ENCODE results near the gene ADARB2. TPM values are rescaled to one million over a fixed set of nuclear protein-coding genes. Genes with fewer than 3 reads are reported as not detected.
A peak's percentile ranks its signal among the peaks of the same experiment; 100 is the strongest.

The ADARB2 gene
- total and polyA plus RNA-seq, 2 experiments from 2014 or later: 2.0 to 5.0 TPM

DNA sequence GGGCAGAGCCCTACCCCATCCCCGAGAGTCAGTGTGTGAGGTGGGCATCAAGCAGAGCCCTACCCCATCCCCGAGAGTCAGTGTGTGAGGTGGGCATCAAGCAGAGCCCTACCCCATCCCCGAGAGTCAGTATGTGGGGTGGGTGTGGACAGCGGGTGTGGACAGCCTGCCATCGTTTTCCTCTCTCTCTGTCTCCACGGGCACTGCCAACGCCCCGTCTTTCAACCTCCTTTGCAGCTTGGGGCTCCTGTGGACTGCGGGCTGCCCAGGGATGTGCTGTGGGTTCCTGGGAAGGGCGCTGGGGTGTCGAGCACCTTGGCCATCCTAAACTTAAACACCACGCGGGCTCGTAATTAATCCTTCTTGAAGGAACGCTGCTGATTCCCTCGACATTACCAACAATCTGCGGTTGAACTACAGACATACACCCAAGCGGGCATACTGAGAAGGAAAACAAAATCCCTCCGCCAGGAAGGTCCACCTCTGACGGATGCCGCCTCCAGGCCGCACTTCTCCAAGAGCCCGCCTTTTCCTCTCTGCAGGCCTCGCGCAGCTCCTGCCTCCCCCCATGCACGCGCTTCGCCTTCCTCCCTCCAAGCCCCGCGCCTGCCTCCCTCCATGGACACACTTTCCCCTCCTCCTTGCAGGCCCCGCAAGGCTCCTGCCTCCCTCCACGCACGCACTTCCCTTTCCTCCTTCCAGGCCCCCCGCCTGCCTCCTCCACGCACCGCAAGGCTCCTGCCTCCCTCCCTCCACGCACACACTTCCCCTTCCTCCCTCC, 65.1 kb downstream of the ADARB2 start:
- no peaks in the 10 kb centered on the region; the same call in 1 of the 2 replicates for H3K4me1 ChIP-seq (ENCODE audit: insufficient read depth)
- peak; percentile 59 for ATAC-seq
- no peak overlapping the region for H3K4me3 Mint-ChIP-seq

More for the DNA sequence above, 65.1 kb downstream of the ADARB2 start:
- Histone ChIP-seq H3F3A (replicated peaks; ENCODE audit: low read depth) (no peaks in the 10 kb centered on the region), H3K36me3 (ENCODE audit: insufficient read depth) (no peaks in the 10 kb centered on the region), H3K27me3 (ENCODE audit: insufficient read depth) (no peaks in the 10 kb centered on the region), H3K27ac (ENCODE audit: low read depth) (no peak overlapping the region), H3K4me2 (no peak overlapping the region), H3K79me2 (replicated peaks; ENCODE audit: insufficient read depth) (no peaks in the 10 kb centered on the region), H3K9me2 (ENCODE audit: insufficient read depth) (no peaks in the 10 kb centered on the region), H4K20me1 (replicated peaks; ENCODE audit: insufficient read depth) (no peaks in the 10 kb centered on the region), H3K4me3 (no peak overlapping the region), H2AFZ (no peak overlapping the region)
- no peaks in the 10 kb centered on the region for H3K36me3 Mint-ChIP-seq (ENCODE audit: low read depth)
- no peaks in the 10 kb centered on the region for H3K9me3 Mint-ChIP-seq
- peaks cover 3% of the 10 kb centered on the region; the same call in 2 of the 3 replicates for H3K4me1 Mint-ChIP-seq
- TF ChIP-seq, protein P1, sequence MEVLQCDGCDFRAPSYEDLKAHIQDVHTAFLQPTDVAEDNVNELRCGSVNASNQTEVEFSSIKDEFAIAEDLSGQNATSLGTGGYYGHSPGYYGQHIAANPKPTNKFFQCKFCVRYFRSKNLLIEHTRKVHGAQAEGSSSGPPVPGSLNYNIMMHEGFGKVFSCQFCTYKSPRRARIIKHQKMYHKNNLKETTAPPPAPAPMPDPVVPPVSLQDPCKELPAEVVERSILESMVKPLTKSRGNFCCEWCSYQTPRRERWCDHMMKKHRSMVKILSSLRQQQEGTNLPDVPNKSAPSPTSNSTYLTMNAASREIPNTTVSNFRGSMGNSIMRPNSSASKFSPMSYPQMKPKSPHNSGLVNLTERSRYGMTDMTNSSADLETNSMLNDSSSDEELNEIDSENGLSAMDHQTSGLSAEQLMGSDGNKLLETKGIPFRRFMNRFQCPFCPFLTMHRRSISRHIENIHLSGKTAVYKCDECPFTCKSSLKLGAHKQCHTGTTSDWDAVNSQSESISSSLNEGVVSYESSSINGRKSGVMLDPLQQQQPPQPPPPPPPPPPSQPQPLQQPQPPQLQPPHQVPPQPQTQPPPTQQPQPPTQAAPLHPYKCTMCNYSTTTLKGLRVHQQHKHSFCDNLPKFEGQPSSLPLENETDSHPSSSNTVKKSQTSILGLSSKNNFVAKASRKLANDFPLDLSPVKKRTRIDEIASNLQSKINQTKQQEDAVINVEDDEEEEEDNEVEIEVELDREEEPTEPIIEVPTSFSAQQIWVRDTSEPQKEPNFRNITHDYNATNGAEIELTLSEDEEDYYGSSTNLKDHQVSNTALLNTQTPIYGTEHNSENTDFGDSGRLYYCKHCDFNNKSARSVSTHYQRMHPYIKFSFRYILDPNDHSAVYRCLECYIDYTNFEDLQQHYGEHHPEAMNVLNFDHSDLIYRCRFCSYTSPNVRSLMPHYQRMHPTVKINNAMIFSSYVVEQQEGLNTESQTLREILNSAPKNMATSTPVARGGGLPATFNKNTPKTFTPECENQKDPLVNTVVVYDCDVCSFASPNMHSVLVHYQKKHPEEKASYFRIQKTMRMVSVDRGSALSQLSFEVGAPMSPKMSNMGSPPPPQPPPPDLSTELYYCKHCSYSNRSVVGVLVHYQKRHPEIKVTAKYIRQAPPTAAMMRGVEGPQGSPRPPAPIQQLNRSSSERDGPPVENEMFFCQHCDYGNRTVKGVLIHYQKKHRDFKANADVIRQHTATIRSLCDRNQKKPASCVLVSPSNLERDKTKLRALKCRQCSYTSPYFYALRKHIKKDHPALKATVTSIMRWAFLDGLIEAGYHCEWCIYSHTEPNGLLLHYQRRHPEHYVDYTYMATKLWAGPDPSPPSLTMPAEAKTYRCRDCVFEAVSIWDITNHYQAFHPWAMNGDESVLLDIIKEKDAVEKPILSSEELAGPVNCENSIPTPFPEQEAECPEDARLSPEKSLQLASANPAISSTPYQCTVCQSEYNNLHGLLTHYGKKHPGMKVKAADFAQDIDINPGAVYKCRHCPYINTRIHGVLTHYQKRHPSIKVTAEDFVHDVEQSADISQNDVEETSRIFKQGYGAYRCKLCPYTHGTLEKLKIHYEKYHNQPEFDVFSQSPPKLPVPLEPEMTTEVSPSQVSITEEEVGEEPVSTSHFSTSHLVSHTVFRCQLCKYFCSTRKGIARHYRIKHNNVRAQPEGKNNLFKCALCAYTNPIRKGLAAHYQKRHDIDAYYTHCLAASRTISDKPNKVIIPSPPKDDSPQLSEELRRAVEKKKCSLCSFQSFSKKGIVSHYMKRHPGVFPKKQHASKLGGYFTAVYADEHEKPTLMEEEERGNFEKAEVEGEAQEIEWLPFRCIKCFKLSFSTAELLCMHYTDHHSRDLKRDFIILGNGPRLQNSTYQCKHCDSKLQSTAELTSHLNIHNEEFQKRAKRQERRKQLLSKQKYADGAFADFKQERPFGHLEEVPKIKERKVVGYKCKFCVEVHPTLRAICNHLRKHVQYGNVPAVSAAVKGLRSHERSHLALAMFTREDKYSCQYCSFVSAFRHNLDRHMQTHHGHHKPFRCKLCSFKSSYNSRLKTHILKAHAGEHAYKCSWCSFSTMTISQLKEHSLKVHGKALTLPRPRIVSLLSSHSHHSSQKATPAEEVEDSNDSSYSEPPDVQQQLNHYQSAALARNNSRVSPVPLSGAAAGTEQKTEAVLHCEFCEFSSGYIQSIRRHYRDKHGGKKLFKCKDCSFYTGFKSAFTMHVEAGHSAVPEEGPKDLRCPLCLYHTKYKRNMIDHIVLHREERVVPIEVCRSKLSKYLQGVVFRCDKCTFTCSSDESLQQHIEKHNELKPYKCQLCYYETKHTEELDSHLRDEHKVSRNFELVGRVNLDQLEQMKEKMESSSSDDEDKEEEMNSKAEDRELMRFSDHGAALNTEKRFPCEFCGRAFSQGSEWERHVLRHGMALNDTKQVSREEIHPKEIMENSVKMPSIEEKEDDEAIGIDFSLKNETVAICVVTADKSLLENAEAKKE (CRISPR knock-in tag; IDR thresholded peaks at IDR 0.05): no peak
- TF ChIP-seq POLR2AphosphoS5 (IDR thresholded peaks at IDR 0.05; ENCODE audit: low read depth): no peak
- no peak overlapping the region for H3K27ac Mint-ChIP-seq
- H3K27me3 Mint-ChIP-seq (ENCODE audit: insufficient read depth, low read depth, poor library complexity): peaks cover 1% of the 10 kb centered on the region
- peak; percentile 20 for DNase-seq (ENCODE audit: low spot score)
